HPDE6-E6E7 (cell line): ENCODE data around the gene FRRS1.
A peak's percentile ranks its signal among the peaks of the same experiment; 100 is the strongest.
"Not testable (repeated sequence)": the region's sequence is repeated elsewhere in the genome, so short reads cannot be mapped to it uniquely, and the experiment has no call there.

Experiments
- DNase-seq: peaks from one replicate; pipeline ENCODE4 v3.0.0; 2011; ENCODE audit warnings: missing footprints; ENCODE audit errors: extremely low spot score

The FRRS1 gene

GRCh38 chr1:99764909-99765308 lies 1.5 kb downstream of the FRRS1 start:
- no peak for DNase-seq

- no peak for DNase-seq
Observed at GRCh38 chr1:99764439-99764838, 2.0 kb downstream of the FRRS1 start.

GRCh38 chr1:99763956-99764355 lies 2.5 kb downstream of the FRRS1 start:
- DNase-seq: peak; percentile 33

- DNase-seq: no peak
Observed at GRCh38 chr1:99761774-99762173, 4.7 kb downstream of the FRRS1 start.

- DNase-seq: no peak
Observed at GRCh38 chr1:99759518-99760160, 6.8 kb downstream of the FRRS1 start.

GRCh38 chr1:99758686-99759517 lies 7.5 kb downstream of the FRRS1 start:
- not testable (repeated sequence) for DNase-seq

GRCh38 chr1:99758073-99758511 lies 8.3 kb downstream of the FRRS1 start:
- DNase-seq: no peak

GRCh38 chr1:99756598-99756997 lies 9.8 kb downstream of the FRRS1 start:
- DNase-seq: peak; percentile 22

- no peak for DNase-seq
Observed at GRCh38 chr1:99755664-99756063, 10.8 kb downstream of the FRRS1 start.

- DNase-seq: no peak
Observed at GRCh38 chr1:99754697-99755096, 11.7 kb downstream of the FRRS1 start.

- no peak for DNase-seq
Observed at GRCh38 chr1:99754055-99754626, 12.3 kb downstream of the FRRS1 start.

GRCh38 chr1:99751877-99752504 lies 14.4 kb downstream of the FRRS1 start:
- DNase-seq: no peak

- DNase-seq: no peak
Observed at GRCh38 chr1:99749504-99750347, 16.7 kb downstream of the FRRS1 start.

- no peak for DNase-seq
Observed at GRCh38 chr1:99748419-99748818, 18.0 kb downstream of the FRRS1 start.

GRCh38 chr1:99745684-99746083 lies 20.8 kb downstream of the FRRS1 start:
- DNase-seq: no peak

- DNase-seq: no peak
Observed at GRCh38 chr1:99745061-99745460, 21.4 kb downstream of the FRRS1 start.

- no peak for DNase-seq
Observed at GRCh38 chr1:99740141-99740540, 26.3 kb downstream of the FRRS1 start.

- no peak for DNase-seq
Observed at GRCh38 chr1:99738858-99739465, 27.5 kb downstream of the FRRS1 start.

GRCh38 chr1:99737016-99737415 lies 29.4 kb downstream of the FRRS1 start:
- DNase-seq: peak; percentile 20

- no peak for DNase-seq
Observed at GRCh38 chr1:99735852-99736251, 30.6 kb downstream of the FRRS1 start.

GRCh38 chr1:99731384-99731783 lies 35.1 kb downstream of the FRRS1 start:
- no peak for DNase-seq
